NCI-H510A (cell line): Measurements from ENCODE around the gene UNC45A.

Experiments
- DNase-seq: peaks from one replicate; lab custom pipeline; 2025; lab: John Stamatoyannopoulos, UW

The UNC45A gene

DNA sequence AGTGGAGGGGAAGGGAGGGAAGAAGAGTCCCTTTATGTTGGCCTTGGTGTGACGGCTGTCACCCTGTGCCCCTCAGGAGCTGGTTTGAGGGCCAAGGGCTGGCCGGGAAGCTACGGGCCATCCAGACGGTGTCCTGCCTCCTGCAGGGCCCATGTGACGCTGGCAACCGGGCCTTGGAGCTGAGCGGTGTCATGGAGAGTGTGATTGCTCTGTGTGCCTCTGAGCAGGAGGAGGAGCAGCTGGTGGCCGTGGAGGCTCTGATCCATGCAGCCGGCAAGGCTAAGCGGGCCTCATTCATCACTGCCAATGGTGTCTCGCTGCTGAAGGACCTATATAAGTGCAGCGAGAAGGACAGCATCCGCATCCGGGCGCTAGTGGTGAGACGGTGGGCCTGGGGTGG is 11.5 kb downstream of the UNC45A start:
- DNase-seq, result no peak

DNA sequence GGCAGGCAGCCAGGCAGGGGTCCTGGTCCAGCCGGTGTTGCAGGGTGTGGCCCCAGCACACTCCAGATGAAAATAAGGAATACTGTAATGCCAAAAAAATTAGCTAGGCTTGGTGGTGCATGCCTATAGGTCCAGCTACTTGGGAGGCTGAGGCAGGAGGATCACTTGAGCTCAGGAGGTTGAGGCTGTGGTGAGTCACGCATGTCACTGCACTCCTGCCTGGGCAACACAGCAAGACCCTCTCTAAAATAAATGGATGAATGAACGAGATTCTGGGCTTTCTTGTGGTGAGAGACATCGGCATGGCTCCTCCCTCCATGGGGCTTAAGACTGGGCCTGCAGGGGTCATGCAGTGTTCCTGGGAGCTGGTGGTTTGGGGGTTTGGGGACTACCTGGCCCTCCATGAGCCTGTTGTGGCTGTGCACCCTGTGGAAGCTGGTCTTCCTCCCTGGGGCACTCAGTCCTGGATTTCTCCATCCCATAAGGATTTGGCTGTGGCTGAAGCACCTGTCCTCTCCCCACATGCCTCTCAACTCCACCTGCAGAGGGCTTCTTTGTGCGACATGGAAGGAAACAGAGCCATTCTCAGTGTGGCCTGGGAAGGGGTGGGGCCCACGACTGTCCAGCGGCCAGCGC is 12.0 kb downstream of the UNC45A start:
- no peak for DNase-seq

DNA sequence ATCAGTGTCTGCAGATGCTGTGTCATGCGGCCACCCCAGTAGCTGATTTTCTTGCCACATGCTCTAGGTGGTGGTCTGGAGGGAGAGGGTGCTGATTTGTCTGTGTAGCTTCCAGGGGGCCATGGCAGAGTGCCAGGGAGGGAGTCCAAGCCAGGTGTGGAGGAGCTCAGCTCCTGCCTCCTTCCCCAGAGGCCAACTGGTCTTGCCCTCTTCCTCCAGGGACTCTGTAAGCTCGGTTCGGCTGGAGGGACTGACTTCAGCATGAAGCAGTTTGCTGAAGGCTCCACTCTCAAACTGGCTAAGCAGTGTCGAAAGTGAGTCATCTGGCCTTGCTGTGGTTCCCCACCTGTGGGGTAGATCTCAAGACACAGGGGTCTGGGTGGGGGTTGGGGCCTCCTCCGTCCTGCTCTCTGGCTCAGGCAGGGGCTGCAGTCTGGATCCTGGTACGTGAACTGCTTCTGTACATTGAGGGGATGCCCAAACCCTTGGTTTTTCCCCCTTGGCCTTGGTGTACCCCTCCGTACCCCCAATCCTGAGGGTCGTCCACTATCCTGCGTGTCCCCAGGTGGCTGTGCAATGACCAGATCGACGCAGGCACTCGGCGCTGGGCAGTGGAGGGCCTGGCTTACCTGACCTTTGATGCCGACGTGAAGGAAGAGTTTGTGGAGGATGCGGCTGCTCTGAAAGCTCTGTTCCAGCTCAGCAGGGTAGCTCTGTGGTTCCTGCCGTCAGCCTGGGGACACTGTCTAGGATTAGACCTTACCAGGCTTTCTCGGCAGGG is 12.7 kb downstream of the UNC45A start:
- no peak for DNase-seq

DNA sequence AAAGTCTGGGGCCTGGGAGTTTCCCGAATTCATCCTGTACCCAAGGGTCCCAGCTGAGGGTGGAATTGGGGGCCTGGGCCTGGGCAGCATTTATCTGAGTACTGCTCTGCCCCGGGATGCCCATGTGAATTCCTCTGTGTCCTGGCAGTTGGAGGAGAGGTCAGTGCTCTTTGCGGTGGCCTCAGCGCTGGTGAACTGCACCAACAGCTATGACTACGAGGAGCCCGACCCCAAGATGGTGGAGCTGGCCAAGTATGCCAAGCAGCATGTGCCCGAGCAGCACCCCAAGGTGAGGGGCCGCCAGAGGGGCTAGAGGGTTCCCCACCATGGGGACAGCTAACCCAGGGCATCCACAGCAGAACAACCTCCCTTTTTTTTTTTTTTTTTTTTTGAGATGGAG is 13.4 kb downstream of the UNC45A start:
- DNase-seq, result no peak

DNA sequence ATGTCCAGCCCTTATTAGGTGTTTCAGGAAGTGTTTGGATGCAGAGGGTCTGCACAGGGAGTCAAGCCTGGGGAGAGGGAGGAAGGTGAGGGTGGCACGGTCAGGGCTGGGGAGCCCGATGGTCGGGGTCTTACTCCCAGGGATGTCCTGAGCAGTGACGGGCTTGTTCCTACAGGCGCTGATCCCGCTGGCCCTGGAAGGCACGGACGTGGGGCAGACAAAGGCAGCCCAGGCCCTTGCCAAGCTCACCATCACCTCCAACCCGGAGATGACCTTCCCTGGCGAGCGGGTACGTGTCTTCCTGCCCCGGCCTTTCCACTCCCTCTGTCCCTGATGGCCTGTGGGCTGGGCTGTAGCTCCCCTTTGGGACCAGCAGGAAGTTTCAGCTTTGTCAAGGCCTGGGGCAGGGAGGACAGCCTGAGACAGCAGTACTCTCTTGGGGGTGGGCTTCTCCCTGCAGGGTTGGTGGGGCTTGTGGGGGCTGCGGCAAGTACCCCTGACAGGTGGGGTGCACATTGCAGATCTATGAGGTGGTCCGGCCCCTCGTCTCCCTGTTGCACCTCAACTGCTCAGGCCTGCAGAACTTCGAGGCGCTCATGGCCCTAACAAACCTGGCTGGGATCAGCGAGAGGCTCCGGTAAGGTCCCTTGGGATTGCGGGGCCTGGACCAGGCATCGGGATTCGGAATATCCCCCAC is 15.0 kb downstream of the UNC45A start:
- no peak for DNase-seq

DNA sequence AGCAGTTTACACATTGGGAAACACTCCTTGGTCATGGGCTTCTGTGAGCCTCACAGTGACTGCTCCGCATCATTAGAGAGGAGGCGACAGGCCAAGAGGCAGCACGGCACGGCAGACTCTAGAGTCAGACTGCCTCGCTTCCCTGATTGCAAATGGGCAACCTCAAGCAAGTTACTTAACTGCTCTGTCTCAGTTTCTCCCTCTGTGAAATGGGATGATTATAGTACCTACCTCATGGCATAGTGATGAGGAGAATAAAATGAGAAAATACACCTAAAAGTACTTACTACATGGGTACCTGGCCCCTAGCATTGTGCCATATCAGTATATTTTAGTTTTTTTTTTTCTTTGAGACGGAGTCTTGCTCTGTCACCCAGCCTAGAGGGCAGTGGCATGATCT is 15.6 kb downstream of the UNC45A start:
- DNase-seq, result no peak

DNA sequence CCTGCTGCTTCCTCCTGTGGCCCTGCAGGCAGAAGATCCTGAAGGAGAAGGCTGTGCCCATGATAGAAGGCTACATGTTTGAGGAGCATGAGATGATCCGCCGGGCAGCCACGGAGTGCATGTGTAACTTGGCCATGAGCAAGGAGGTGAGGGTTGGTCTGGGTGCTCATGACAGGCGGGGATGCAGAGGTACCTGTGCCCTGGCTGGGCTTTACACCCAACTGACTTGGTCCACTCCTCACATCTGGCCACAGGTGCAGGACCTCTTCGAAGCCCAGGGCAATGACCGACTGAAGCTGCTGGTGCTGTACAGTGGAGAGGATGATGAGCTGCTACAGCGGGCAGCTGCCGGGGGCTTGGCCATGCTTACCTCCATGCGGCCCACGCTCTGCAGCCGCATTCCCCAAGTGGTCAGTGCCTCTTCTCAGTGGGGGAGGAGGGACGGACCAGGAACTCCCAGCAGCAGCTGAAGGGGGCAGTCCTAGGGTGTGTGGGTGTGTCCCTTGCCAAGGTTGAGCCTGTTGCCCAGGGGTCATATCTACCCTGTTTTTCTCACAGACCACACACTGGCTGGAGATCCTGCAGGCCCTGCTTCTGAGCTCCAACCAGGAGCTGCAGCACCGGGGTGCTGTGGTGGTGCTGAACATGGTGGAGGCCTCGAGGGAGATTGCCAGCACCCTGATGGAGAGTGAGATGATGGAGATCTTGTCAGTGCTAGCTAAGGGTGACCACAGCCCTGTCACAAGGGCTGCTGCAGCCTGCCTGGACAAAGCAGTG is 18.0 kb downstream of the UNC45A start:
- DNase-seq, result no peak

DNA sequence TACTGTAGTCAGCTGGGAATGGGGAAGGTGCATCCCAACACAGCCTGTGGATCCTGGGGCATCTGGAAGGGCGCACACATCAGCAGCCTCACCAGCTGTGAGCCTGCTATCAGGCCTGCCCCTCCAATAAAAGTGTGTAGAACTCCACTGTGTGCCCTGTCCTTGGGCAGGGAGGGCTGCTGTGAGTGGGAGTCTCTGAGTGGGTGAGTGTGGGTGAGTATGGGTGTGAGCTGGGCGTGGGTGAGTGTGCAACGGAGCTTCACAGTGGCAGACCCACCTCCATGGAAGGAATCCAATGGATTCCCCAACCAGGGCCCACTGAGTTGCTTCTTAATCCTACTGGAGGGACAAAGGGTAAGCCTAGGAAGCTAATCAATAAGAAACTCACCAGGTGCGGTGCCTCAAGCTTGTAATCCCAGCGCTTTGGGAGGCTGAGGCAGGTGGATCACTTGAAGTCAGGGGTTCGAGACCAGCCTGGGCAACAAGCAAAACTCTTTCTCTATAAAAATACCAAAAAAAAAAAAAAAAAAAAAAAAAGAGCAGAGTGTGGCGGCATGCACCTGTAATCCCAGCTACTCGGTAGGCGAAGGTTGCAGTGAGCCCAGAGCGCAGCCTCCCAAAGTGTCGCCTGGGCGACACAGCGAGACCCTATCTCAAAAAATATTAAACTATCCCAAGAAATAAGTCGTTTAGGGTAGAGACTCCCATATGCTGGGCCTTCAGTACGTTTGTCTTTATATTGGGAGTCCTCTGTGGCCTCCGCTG is 19.0 kb downstream of the UNC45A start:
- DNase-seq, result no peak

DNA sequence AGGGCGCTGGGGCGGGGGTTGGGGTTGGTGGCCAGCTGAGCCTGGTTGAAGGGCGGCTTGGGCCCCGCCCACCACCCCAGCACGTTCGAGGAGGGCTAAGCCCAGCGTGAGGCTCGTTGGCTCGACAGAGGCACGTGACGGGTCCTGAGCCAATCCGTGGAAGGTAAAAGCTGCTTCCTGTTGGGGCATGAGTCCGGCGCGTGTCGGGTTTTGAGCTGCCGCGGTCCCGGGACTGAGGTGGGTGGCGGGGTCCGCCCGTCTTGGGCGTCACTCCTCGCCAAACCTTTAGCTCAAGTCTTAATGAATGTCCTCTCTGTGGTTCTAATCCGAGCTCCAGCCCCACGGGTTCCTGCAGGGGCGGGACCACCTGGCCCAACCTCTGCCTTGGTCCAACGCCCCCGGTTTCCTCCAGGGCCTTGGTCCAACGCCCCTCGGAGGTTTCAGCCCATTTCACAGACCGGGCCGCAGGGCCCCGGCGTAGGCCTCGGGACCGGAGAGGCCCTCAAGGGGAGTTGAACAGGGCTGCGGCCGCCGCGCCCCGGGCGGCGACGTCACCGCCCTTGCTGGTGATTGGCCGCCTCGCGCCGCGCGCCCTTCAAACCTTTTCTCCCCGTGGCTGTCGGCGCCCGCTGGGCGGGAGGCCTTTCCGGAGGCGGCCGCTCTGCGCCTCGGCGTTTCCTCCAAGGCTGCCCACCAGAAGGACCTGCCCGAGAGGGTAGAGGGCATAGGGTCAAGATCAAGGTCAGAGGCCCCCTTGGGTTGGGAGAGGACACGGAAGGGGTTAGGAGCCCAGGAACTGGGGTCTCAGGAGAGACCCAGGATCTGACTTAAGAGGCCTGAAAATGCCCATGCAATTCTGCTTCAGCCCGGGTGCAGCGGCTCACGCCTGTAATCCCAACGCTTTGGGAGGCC is 19.9 kb downstream of the UNC45A start, which contains the start of gene RCCD1:
Gene RCCD1 (plus strand): TSS at position 173 of the 912 bp plus-strand sequence. CDS start 1,851 bp downstream, outside the sequence.
- peak; percentile 88 for DNase-seq

DNA sequence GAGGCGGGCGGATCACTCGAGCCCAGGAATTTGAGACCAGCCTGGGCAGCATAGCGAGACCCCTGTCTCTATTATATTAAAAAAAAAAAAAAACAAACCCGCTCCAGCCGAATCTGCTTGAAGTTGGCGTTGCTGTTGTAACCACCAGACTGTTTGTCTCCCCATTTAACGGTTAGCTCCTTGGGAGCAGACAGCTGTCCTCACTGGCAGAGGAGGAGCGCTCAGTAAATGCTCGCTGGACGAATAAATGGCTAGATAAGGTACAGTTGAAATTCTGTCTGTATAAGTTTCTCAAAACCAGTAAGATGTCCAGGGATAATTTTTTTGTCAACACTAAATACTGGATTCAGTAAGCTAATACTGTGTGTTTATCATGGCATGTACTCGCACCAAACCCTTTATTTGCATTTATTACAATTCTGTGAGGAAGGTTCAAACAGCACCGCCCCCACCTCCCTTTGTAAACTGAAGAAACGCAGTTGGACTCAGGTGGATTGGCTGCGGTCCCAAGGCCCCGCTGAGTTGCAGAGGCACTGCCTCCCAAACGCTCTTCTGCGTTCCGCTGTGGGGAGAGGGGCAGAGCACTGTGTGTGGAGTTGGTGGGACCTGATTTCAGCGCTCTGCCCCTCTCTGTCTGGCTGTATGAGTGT is 20.7 kb downstream of the UNC45A start:
- DNase-seq, result no peak

DNA sequence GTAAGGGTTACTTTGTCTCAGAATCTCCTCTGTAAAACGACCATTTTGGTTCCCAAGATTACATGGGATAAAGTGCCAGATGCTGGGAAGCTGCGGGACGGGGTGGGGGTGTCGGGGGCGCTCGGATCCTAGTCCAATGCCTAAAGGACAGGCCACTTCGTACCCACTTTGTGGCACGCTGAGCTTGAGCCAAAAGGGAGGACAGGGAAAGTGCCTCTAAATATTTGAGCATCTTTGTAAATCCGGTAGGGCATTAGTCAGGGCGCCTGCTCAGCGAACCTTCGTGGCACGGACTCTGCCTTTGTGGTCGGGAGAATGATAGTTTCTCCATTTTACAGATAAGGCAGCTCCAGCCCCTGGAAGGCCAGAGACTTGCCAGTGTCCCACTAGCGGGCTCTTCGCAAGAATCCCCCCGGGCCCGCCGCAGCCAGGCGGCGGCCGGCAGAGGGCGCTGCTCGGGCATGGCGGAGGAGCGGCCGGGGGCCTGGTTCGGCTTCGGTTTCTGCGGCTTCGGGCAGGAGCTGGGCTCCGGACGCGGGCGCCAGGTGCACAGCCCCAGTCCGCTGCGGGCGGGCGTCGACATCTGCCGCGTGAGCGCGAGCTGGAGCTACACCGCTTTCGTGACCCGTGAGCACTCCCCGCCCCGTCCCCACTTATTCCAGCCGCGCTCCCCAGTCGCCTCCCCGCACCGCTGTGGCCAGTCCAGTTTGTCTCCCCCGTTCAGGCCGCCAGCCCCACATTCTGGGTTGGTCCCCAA is 21.4 kb downstream of the UNC45A start:
- peak; percentile 51 for DNase-seq

DNA sequence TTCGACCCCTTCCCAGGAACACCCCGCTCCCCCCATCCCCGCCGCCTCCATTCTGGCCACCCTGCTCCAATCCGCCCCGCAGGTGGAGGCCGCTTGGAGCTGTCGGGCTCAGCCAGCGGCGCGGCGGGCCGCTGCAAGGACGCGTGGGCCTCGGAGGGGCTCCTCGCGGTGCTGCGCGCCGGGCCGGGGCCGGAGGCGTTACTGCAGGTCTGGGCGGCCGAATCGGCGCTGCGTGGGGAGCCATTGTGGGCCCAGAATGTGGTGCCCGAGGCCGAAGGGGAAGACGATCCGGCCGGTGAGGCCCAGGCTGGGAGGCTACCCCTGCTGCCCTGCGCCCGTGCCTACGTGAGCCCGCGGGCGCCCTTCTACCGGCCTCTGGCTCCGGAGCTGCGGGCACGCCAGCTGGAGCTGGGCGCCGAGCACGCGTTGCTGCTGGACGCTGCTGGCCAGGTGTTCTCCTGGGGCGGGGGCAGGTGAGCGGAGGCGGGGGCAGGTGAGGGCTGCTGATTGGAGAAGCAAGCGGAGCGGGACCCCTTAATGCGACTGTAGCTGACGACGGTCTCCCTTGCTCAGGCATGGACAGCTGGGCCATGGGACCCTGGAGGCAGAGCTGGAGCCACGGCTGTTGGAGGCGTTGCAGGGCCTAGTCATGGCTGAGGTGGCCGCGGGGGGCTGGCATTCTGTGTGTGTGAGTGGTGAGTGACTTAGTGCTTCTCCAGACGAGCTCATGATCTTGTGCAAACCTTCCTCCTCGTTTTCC is 22.1 kb downstream of the UNC45A start:
- DNase-seq, result no peak

DNA sequence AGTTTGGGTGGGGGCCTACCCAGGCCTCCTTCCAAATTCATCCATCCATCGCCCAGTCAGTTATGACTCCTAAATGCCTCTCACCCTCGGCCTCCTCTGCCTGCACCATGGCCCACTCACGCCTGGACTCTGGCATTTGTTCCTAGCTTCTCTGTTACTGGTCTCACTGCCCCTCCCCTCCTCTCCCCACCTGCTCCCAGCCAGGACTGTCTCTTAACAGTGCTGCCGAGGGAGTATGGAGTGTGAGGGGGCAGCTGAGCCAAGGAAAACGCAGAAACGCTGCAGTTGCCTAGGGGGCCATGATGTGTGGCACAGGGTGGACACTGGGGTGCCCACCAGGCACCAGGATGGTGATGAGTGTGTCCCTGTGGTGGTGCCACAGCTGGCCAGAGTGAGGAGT is 22.7 kb downstream of the UNC45A start:
- no peak for DNase-seq

DNA sequence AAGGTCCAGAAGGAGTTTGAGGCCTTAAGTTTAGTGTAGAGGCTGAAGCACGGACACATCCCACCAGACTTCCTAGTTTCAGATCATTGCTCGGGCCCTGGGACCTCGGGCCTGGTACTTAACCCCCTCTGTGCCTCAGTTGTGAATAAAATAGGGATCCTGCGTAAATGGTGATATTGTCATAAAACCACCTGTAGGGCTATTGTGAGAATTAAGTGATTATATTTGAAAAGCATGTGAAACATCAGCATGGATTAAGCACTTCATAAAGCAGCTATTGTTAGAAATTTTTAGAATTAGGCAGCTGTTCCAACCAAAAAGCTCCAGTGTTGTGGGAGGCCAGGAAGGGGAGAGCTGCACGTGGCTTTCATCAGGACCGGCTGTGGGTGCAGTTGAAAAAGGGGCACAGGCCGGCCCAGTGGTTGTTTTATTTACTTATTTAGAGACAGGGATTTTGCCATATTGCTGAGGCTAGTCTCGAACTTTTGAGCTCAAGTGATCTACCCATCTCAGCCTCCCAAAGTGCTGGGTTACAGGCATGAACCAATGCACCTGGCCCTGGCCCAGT is 24.0 kb downstream of the UNC45A start:
- no peak for DNase-seq

DNA sequence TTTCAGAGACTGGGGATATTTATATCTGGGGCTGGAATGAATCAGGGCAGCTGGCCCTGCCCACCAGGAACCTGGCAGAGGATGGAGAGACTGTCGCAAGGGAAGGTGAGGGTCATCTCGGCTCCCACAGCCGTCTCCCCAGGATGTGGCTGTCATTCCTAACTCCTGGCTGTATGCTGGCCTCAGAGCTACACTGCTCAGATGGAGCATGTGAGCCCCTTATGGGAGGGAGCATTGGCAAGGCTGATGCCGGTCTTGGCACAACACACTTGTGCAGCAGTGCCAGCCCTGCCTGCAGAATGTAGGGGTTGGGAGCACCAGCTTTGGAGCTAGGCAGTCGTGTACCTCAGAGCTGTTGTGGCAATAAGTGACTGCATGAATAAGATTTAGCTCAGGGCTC is 24.8 kb downstream of the UNC45A start:
- no peak for DNase-seq

DNA sequence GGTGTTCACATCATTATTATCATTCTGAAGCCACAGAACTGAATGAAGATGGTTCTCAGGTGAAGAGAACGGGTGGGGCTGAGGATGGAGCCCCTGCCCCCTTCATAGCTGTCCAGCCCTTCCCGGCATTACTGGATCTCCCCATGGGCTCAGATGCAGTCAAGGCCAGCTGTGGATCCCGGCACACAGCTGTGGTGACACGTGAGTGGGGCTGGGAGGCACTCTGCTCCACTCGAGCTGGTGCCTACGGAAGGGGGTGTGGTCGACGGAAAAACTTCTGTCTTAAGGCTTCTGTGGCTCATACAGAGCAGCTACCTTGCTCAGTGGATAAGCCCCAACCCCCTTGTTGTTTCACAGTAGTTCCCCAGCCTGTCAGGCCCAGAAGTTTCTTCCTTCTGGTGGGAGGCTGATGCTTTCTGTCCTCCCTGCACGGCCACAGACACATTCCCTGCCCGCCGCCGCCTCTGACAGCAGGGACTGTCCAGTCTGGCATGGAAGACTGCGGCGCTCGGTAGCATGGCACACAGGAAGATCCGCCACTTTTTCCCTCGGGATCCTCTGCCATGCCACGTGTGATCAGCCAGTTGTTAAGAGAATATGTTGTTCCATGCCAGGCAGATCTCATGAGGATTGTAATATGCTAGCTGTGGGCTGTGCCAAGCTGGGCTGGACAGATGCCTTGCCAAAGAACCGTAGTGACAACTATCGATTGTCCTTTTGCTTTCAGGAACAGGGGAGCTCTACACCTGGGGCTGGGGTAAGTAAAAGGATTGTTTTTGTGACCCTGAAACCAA is 25.4 kb downstream of the UNC45A start:
- DNase-seq, result no peak

DNA sequence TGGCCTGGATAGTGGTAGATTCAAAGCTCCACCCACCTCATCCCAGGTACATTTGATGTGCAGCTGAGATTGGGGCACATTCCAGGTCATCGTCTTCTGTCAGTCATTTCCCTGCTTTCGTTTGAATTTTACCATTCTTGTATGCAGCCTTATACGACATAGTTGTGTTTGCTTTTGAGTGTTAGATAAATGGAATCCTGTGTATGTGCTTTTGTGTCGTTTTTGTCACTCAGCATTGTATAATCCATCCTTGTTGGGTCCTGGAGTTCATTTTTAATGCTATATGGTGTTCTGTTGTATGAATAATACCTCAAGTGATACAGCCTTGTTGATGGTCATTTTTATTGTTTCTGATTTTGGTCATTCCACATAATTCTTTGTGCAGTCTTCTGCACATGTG is 26.9 kb downstream of the UNC45A start:
- DNase-seq, result no peak
